KOPT-K1 (cell line): Measurements from ENCODE around the gene NUDT1.

Experiments
- H3K27ac ChIP-seq: fragments of 200-600 bp; sonication (generic); 2 replicates; pipeline ENCODE4 v1.5.1; 2016; ENCODE audit warnings: antibody characterized with exemption, mild to moderate bottlenecking, low read depth, low read length; ENCODE audit not compliant: poor library complexity, severe bottlenecking
- H3K36me3 ChIP-seq: fragments of 200-600 bp; sonication (generic); 2 replicates; pipeline ENCODE4 v1.5.1; 2017; ENCODE audit warnings: antibody characterized with exemption, mild to moderate bottlenecking, low read length, moderate library complexity; ENCODE audit not compliant: insufficient read depth
- H3K9me3 ChIP-seq: fragments of 200-600 bp; sonication (generic); 2 replicates; pipeline ENCODE4 v1.5.1; 2017; ENCODE audit warnings: antibody characterized with exemption, low read length, mild to moderate bottlenecking; ENCODE audit not compliant: insufficient read depth, poor library complexity, severe bottlenecking

NUDT1 gene

DNA sequence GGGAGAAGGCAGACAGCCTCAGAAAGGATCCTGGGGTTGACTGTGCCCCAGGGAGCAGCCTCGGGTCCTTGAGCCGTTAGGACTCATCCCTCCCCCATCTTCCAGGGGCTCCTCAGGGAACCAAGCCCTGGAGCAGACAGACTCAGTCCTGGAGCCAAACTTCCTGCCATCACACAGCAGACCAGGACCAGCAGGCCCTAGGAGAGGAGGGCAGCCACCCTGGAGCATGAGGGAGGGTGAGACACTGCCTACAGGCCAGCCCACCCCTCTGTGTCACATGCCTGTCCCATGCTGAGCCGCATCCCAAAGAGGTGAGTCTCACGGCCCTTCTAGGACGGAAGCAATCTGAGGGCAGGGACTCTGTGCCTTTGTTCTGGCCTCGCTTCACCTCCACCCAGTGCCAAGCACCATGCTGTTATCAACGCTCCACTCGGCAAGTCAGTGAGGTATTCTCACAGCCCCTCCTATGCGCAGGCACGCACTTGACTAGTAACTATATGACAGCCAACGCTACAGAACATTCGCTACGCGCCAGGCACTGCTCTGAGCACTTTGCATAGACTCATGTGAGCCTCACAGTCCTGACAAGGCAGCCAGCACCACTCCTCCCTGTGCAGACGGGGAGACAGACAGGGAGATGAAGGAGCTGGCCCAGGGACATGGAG, 28.3 kb upstream of the NUDT1 start:
- H3K9me3 ChIP-seq = no peaks in the 10 kb centered on the region
- peak overlapping the region; percentile 57 for H3K27ac ChIP-seq
- peaks cover 98% of the 10 kb centered on the region for H3K36me3 ChIP-seq

DNA sequence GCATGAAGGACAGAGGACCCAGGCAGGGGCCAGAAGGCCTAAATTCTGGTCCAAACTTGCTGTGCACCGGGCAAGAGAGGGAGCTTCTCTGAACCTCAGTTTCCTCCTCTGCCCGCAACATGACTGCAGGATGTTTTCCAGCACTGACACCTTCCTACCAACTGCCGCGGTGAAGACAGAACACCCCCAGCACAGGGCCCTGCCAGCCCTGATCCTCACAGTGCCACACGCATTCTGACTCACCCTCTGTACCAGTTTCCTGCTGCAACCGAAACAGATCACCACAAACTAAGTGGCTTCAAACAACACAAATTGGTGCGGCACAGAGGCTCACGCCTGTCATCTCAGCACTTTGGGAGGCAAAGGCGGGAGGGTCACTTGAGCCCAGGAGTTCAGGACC, 27.4 kb upstream of the NUDT1 start:
- Histone ChIP-seq H3K36me3 (peaks cover 97% of the 10 kb centered on the region), H3K9me3 (no peaks in the 10 kb centered on the region), H3K27ac (peak overlapping the region; percentile 57)

DNA sequence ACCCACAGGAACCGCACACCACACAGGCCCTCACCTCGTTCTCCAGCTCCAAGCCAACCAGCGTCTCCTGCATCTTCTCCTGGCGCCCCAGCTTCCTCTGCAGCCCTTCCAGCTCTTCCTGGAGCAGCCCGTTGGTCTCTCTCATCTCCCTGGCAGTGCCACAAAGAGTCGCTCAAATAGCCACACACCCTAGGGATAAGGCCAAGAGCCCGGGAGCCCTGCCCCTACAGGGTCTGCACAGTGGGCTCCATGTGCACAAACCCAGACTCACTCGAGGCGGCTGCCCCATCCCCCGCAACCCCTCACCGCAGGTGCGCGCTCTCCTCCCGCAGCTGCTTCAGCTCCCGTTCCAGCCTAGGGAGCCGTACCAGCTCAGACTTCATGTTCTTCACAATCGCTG, 26.2 kb upstream of the NUDT1 start:
- Histone ChIP-seq H3K27ac (peak overlapping the region; percentile 31), H3K36me3 (peaks cover 99% of the 10 kb centered on the region), H3K9me3 (no peaks in the 10 kb centered on the region)

DNA sequence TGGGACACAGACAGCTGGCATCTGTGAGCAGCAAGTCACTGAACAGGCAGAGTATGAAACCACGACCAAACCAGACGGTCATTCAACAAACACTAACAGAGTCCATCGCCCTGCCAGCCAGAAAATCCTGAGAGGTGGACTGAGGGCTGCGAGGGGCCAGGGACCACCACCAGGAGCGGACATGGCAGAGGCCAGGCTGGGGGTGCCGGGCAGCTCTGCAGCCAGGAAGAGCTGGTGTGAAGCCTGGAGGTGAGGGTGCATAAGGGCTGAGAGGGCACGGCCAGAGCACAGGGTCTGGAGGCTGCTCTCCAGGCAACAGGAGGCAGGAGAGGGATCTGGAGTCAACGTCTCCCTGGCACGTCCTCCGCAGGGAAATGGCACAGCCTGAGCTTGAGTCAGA, 24.8 kb upstream of the NUDT1 start:
- Histone ChIP-seq H3K36me3 (peaks cover 99% of the 10 kb centered on the region), H3K9me3 (no peaks in the 10 kb centered on the region), H3K27ac (no peak overlapping the region)

DNA sequence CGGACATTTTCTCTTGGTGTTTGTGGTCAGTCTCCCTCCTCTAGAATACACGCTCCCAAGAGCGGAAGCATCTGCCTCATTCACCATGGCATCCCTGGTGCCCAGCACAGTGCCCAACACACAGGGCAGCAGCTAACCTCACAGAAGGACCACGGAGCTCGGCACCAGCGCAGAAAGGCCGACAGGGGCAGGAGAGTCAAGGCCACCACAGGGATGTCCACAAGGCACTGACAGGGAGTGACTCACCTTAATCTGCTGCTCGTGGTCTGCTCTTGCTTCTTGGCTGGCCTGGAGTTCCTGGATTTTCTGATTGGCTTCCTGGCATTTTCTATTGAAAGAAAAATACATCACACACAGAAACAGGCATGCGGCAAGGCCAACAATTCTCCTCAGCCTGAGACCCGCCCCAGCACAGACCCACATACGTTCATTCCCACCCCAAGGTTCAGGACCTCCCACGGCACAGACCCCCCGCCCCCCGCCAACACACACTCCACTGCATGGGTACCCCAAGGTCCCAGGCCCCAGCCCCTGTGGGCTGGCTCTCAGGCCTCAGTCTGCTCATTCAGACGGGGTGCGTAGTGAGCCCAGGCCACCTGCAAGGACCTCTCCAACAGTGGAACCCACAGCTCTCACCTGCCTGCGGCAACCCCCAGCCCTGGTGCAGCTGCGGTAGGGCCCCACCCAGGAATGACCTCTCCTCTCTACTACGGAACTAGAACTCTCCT, 24.1 kb upstream of the NUDT1 start:
- Histone ChIP-seq H3K27ac (no peak overlapping the region), H3K9me3 (no peaks in the 10 kb centered on the region), H3K36me3 (peaks cover 99% of the 10 kb centered on the region)

DNA sequence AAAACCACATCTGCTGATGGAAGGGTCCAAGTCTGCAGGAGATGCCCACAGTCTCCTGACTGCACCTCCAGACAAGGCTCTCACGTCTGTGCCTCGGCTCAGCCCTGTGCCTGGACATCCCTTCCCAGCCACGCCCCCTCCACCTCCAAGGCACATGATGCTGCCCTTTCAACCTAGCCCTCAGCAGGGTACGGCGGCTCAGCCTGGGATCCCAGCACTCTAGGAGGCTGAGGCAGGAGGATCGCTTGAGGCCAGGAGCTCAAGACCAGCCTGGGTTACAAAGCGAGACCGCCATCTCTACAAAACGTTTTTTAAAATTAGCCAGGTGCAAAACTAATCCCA, 23.6 kb upstream of the NUDT1 start:
- no peaks in the 10 kb centered on the region for H3K9me3 ChIP-seq
- no peak overlapping the region for H3K27ac ChIP-seq
- H3K36me3 ChIP-seq = peaks cover 99% of the 10 kb centered on the region

DNA sequence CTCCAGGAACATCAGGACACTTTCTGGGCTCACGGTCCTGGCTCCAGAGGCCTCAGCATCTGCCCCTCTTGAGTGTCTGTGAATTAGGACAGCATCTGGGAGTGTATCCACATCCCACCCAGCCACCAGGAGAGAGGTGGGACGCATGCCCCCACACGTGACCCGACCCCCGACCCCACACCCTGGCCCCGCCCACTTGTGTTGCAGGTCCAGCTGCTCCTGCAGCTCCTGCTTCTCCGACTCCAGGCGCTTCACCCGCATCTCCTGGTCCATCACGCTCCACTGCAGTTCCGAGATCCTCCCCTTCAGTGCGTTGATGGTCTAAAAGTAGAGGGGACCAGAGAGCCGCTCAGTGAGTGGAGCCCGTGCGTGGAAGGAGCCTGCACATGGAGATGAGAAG, 22.9 kb upstream of the NUDT1 start:
- peaks cover 99% of the 10 kb centered on the region for H3K36me3 ChIP-seq
- H3K27ac ChIP-seq = no peak overlapping the region
- no peaks in the 10 kb centered on the region for H3K9me3 ChIP-seq

DNA sequence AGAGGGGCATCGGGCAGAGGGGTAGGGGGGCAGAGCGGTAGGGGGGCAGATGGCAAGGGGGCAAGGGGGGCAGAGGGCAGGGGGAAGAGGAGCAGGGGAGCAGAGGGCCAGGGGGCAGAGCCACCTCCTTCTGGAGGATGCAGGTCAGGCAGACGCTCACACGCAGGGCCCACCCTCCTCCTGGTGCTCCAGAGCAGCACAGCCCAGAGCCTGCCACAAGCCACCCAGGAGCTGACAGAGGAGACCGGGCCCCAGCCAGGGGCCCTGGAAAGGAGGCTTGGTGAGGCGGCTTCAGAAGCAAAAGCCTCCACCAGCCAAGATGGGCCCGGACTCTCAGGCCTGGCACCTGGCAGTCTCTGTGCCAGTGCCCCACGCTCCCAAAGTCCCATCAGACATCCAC, 22.4 kb upstream of the NUDT1 start:
- Histone ChIP-seq H3K36me3 (peaks cover 99% of the 10 kb centered on the region), H3K27ac (no peak overlapping the region), H3K9me3 (no peaks in the 10 kb centered on the region)

DNA sequence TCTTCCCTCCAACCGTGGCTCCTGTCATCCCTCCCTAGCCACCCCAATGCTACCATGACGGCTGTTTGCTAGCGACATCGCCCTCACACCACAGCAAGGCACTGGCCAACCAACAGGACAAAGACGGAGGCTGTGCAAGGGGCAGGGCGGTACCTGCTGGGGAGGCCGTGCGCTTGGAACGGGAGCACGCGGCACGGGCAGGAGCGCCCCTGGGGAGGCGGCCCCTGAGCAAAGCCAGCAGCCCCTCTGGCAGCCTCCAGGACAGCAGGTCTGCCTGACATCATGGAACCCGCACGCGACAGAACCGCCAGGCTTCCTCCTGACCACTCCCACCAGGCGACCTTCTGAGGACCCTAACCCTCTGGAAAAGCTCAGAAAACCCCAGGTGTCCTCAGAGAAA, 22.0 kb upstream of the NUDT1 start:
- Histone ChIP-seq H3K36me3 (peaks cover 99% of the 10 kb centered on the region), H3K9me3 (no peaks in the 10 kb centered on the region), H3K27ac (no peak overlapping the region)

DNA sequence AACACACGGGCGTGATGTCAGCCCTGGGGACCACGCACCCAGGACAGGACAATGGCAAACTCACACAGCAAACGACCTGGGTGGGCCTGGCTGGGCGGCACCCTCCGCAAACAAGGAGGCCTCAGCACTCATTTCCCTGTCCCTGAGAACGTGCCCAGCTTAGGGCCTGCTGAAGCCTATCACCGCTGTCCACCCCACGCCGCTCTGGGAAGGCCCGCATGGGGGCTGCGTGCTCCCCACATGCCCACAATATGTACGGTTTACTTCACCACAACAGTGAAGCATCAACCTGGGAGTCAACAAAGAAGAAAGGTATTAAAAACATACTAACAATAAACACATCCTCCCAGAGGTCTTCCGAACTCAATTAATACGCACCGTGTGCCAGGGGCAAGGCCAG, 21.5 kb upstream of the NUDT1 start:
- peaks cover 99% of the 10 kb centered on the region for H3K36me3 ChIP-seq
- no peak overlapping the region for H3K27ac ChIP-seq
- H3K9me3 ChIP-seq = no peaks in the 10 kb centered on the region

DNA sequence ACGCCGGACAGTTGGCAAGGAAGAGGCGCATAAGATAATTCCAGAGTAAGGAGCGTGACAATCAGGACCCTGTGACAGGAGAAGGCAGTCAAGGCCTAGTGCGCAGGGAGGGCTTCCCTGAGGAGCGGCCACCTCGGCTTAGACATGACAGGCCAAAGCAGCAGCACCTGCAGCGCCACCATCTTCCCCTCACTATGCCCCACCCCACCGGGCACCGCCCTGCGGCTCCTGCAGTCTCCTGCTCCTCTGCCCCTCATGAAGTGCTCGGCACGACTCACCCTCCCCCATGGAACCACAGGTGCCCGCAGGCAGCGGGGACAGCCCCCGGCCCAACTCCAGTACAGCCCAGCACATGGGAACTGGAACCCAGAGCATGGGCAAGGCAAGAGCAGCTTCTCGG, 21.1 kb upstream of the NUDT1 start:
- H3K27ac ChIP-seq = no peak overlapping the region
- no peaks in the 10 kb centered on the region for H3K9me3 ChIP-seq
- peaks cover 99% of the 10 kb centered on the region for H3K36me3 ChIP-seq

DNA sequence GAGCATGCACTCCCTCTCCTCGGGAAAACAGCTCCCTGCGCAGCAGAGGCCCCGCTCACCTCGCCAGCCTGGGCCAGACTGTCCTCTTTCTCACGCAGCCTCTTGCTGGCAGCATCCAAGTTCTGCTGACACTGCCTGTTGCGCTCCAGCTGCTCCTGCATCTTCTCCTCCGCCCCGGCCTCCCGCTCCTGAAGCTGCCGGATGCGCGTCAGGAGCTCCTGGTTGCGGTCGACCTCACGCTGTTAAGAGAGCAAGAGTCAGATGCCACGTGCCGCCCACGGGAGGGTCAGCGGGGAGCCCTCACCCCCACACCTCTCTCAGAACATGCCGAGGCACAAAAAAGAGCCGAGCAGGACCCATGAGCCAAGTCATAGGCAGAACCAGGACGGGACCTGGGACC, 19.5 kb upstream of the NUDT1 start:
- H3K27ac ChIP-seq = no peak overlapping the region
- H3K36me3 ChIP-seq = peaks cover 99% of the 10 kb centered on the region
- H3K9me3 ChIP-seq = no peaks in the 10 kb centered on the region

DNA sequence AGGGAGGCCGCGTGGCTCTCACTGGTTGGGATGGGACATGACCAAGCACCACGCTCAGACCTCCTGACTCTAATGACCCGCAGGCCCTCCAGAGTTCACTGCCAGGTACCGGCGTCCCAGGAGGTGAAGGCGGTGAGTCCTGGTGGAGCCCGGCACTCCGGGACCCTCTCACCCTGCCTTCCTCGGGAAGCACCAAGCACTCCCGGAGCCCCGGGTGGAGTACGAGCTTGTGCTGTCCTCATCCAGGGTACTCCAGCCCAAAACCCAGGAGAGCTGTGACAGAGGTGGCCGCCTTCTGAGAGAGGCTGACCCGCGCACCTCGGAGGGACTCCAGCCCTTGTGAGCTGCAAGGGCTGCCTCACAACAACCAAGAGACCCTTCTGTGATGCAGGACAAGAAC, 18.7 kb upstream of the NUDT1 start:
- Histone ChIP-seq H3K27ac (no peak overlapping the region), H3K9me3 (no peaks in the 10 kb centered on the region), H3K36me3 (peaks cover 99% of the 10 kb centered on the region)

DNA sequence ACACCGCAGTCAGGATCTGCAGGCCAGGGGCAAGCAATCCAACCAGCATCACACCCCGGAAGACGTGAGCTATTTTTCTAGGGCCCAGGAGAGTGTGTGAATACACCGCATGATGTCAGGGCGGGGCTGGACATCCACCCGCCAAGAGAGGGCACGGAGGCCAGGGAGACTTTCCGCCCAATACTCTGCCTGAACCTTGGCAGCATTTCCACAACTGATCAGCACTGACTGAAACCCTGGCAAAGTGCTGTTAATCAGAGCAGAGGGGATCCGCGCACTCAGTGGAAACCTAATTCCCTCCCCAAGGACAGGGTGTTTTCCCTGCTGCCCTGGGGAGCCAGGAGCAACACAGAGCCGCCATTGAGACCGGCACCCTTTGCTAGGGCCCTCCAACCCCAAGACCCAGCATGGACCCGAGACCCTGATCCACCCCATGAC, 17.5 kb upstream of the NUDT1 start:
- Histone ChIP-seq H3K27ac (no peak overlapping the region), H3K9me3 (no peaks in the 10 kb centered on the region), H3K36me3 (peaks cover 99% of the 10 kb centered on the region)

DNA sequence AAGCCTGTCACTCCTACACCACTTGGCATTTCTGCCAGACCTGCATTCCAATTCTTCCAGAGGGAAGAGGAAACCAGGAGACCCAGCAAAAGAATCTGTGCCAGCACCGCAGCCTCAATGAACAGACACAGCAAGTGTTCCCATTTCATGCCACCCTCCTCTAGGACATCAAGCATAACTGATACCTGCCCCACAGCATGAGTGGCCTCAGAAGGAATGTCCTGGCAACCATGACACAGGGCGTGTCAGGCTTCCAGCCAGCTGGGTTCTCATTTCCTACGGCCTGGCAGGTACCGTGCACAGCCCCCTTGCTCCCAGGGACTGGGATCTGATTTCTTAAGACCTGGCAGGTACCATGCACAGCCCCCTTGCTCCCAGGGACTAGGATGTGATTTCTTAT, 17.1 kb upstream of the NUDT1 start:
- Histone ChIP-seq H3K27ac (no peak overlapping the region), H3K36me3 (peaks cover 100% of the 10 kb centered on the region), H3K9me3 (no peaks in the 10 kb centered on the region)

DNA sequence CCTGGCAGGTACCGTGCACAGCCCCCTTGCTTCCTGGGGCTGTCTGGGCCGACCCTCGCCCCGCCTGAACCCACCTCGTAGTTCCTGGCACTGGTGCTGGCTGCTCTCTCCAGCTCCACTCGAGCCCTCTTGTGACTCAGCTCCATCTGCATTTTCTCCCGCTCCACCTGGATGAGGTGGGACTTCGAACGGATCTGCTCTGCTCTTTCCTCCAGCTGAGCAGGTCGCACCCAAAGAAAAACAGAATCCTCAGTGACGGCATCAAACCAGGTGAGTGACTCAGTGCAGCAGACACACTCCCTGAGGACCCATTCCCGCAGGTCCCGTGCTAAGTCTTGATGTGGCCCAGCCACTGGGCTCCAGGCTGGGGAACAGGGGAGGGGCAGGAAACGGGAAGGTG, 16.7 kb upstream of the NUDT1 start:
- H3K9me3 ChIP-seq = no peaks in the 10 kb centered on the region
- H3K36me3 ChIP-seq = peaks cover 100% of the 10 kb centered on the region
- no peak overlapping the region for H3K27ac ChIP-seq
